Bronchial epithelial cell (primary cell): ENCODE measurements around the gene DYNC2H1. TPM values are rescaled to one million over a fixed set of nuclear protein-coding genes. Genes with fewer than 3 reads are reported as not detected.
"Not testable (repeated sequence)": the region's sequence is repeated elsewhere in the genome, so short reads cannot be mapped to it uniquely, and the experiment has no call there.

Experiments
- DNase-seq: peaks from one replicate; pipeline ENCODE4 v3.0.0-alpha.2; 2010; ENCODE audit warnings: low read depth
- FAIRE-seq: peaks from 2 replicates; lab custom pipeline; 2011; peaks lifted over from hg19 to GRCh38; lab: Jason Lieb, UNC
- H3K27me3 ChIP-seq: 2 replicates; pipeline ENCODE4 v1.5.1; 2011; ENCODE audit warnings: low read length; ENCODE audit not compliant: control insufficient read depth, insufficient read depth
- H3K36me3 ChIP-seq: 2 replicates; pipeline ENCODE4 v1.5.1; 2011; ENCODE audit warnings: low read length; ENCODE audit not compliant: control insufficient read depth, insufficient read depth
- H3K4me3 ChIP-seq: 2 replicates; pipeline ENCODE4 v1.5.1; 2011; ENCODE audit warnings: mild to moderate bottlenecking, low read depth, low read length, control low read depth
- CTCF ChIP-seq: IDR thresholded peaks from 2 replicates; pipeline ENCODE4 v1.5.1; 2011; ENCODE audit warnings: mild to moderate bottlenecking, moderate library complexity, low read length, control low read depth, inconsistent platforms; ENCODE audit not compliant: insufficient read depth, severe bottlenecking
- total RNA-seq: library from RNA; depleted of rRNA; stranded (reverse); fragments of >200 nt; gene quantifications from 2 replicates; pipeline ENCODE4 v1.2.1, GENCODE V29; 2014

DYNC2H1 gene
- total RNA-seq, 1 donor from 2014 or later: 11.6 TPM

GRCh38 chr11:103110391-103110790, 1.2 kb downstream of the DYNC2H1 start:
- Histone ChIP-seq H3K27me3 (no peaks in the 10 kb centered on the region), H3K36me3 (no peaks in the 10 kb centered on the region), H3K4me3 (peak overlapping the region; percentile 66)
- no peak for TF ChIP-seq CTCF
- FAIRE-seq: no peak
- DNase-seq: peak; percentile 43

- H3K36me3 ChIP-seq: no peaks in the 10 kb centered on the region
- H3K4me3 ChIP-seq: no peak overlapping the region
- DNase-seq (no peak), FAIRE-seq (no peak)
- no peak for TF ChIP-seq CTCF
- no peaks in the 10 kb centered on the region for H3K27me3 ChIP-seq
These were observed 2.2 kb downstream of the DYNC2H1 start for GRCh38 chr11:103111400-103111799.

DNA sequence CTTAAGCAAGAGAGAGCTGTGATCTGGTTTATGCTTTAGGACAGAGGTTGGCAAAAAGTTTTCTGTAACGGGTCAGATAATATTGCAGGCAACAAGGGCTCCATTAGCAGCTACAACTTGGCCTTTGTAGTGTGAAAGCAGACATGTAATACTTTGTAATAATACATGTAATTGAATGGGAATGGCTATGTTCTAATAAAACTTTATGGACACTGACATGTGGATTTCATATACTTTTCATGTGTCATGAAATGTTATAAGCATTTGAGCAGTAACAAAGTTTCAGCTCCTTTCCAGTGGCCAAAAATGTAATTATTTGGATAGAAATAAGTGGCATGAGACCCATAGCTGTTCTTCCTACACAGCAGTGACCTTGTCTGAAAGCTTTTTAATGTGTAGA, 3.1 kb downstream of the DYNC2H1 start:
- no peaks in the 10 kb centered on the region for H3K36me3 ChIP-seq
- no peaks in the 10 kb centered on the region for H3K27me3 ChIP-seq
- DNase-seq (no peak), FAIRE-seq (no peak)
- TF ChIP-seq CTCF: no peak
- H3K4me3 ChIP-seq: no peak overlapping the region

DNA sequence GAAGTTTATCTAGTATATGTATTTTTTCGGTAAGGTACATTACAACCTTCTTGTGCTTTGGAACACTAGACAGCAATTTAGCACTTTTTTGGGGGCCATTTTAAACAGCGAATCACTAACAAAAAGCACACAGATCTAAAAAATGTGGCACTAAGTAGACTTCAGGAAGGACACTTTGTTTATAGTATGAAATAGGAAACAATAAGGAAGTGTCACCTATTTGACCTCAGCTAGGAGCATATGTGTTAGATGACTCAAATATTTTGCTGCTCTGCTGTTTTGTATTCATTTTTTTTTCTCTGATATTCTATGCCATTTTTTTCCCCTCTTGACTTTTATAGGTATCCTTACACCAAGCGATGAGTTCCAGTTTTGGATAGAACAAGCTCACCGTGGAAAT, 5.6 kb downstream of the DYNC2H1 start:
- no peak for FAIRE-seq
- TF ChIP-seq CTCF: no peak
- Histone ChIP-seq H3K27me3 (no peaks in the 10 kb centered on the region), H3K4me3 (no peak overlapping the region), H3K36me3 (no peaks in the 10 kb centered on the region)
- DNase-seq: no peak

- FAIRE-seq (no peak), DNase-seq (no peak)
- Histone ChIP-seq H3K36me3 (no peaks in the 10 kb centered on the region), H3K4me3 (no peak overlapping the region), H3K27me3 (no peaks in the 10 kb centered on the region)
- TF ChIP-seq CTCF: no peak
These were observed 16.2 kb downstream of the DYNC2H1 start for GRCh38 chr11:103125462-103125861.

DNA sequence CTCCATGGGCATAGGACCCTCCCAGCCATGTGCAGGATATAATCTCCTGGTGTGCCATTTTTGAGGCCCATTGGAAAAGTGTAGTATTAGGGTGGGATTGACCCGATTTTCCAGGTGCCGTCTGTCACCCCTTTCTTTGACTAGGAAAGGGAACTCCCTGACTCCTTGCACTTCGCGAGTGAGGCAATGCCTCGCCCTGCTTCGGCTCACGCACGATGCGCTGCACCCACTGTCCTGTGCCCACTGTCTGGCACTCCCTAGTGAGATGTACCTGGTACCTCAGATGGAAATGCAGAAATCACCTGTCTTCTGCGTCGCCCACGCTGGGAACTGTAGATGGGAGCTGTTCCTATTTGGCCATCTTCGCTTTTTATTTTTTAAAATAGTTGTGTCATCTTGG, 32.8 kb downstream of the DYNC2H1 start:
- not testable (repeated sequence) for H3K36me3 ChIP-seq, FAIRE-seq, H3K4me3 ChIP-seq

More for the DNA sequence above, 32.8 kb downstream of the DYNC2H1 start:
- H3K27me3 ChIP-seq, DNase-seq: not testable (repeated sequence)
